GM18520 (cell line): ENCODE results near the gene TNPO3.

Source experiments
- ATAC-seq: cut with Tn5 transposase; IDR thresholded peaks from one replicate; pipeline ENCODE4 v1.9.1; 2021; ENCODE audit not compliant: unreplicated experiment

Gene TNPO3

DNA sequence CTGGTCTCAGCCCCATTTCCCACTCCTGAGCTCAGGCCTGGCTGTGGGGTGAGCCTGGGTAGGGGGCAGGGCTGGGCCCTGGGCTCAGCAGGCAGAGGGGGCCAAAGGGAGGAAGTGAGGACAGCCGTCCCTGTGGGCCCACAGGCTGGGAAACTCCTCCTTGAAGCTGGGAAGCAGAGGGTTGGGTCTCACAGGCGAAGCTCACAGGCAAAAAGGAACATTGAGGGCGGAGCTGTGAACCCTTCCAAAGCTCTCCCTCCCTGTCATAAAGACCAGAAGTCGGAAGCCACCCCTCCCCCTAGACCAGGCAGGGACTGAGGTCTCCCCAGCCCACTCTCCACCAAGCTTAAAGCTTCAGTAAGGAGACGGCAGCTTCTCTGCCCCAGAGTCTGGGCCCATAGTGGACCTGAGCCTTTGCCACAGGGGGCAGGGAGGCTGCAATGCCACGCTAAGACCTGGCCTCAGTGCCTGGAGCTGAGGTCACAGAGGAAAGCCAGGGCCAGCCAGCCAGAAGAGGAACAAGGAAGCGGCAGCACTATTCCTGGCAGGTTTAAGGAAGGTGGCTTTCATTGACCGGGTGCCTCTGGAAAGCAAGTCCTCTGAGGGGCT lies 143.4 kb downstream of the TNPO3 start:
- ATAC-seq = no peak

DNA sequence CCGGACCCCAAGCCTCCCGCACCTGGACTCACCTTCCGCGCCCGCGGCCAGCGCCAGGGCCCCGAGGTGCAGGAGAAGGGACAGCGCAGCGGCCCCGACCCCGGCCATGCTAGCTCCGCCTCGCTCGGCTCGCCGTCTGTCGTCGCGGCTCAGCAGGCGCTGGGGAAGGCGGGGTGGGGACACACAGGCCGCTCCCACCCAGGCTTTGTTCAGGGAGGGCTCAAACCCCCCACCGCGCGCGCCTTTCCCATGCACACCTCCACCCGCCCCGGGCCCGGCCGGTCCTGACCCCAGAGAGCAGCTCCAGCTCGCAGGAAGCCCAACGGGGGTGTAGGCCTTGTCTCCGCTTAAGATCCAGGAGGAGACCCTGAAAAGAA lies 144.4 kb downstream of the TNPO3 start, which contains the start of gene KCP:
Gene KCP, minus strand, starts transcription at position 141 of the 377 bp plus-strand sequence. Its CDS starts 33 bp downstream, at position 108.
- no peak for ATAC-seq

GRCh38 chr7:128909625-128910568 lies 145.0 kb downstream of the TNPO3 start:
- no peak for ATAC-seq

GRCh38 chr7:128908750-128909624 lies 145.9 kb downstream of the TNPO3 start:
- ATAC-seq = no peak

DNA sequence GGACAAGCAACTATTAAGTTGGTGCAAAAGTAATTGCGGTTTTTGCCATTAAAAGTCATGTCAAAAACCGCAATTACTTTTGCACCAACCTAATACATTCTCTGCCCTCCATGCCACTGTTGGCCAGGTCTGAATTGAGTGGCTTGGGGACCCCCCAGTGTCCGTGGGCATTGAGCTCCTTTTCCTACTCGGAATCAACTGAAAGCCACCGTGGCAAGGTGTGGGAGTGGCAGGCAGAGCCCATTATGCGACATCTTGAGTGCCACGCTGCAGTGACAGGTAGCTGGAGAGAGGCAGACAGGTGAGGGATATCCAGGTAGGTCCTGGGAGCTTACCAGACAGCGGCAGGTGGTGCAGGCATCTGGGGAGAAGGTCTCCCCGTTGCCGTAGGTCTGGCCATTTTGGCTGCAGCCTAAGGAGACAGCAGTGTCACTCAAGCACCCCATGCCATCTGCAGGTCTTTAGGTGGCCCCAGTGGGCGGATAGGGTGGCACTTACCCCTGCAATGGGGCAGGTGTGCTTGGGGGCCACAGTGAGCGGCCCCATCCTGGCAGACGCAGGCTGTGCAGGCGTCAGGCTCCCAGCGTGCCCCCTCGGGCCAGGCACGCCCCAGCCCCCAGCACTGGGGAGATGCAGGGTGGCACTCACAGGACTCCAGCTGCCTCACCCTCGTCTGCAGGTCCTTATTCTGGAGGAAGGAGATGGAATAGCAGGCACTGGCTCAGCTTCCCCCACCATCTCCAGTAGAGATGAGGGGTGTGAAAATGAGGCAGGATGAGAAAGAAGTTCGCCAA lies 147.9 kb downstream of the TNPO3 start:
- no peak for ATAC-seq

- ATAC-seq = no peak
Measured at GRCh38 chr7:128906001-128906765, 148.7 kb downstream of the TNPO3 start.

DNA sequence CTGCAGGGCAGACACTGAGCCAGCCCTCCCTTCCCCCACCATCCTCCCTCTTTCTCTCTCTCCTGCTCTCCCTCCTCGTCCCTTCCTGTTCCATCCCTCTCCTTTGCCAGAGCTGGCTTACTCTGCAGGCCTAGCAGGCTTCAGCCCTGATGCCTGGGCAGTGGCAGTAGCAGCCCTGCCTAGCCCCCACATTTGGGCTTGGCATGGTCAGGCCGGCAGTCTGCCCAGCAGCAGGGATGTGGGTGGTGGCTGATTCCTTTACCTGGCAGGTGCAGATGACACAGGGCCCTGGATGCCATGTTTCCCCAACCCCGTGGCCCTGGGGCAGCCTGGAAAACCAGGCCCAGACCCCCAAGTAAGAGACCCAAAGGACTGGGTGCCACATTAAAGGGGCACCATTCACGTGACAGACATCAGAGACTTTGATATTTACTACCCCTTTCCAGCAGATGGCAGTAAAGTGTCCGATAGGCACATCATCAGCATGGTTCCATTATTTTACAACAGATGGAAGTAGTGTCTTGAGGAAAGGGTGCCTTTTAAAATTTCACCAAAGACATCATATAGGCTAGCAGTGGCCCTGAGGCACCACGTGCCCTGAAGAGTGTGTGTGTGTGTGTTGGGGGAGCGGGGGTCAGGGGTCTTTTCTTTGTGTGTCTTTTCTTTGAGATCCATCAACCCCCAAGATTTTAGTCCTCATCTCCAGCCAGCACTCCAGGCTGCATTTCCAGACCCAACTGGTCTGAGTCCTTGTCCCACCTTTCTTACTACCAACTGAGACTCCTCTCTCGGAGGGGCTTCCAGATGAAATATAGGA lies 150.3 kb downstream of the TNPO3 start:
- no peak for ATAC-seq
